ENCODE results near the gene CIB4.

Gene CIB4

GRCh38 chr2:26615336-26615859 lies 25.8 kb downstream of the CIB4 start:
- no peak overlapping the region for H2BK5ac ChIP-seq (ENCODE audit: low read length)
- no peaks in the 10 kb centered on the region for H3K27me3 ChIP-seq (ENCODE audit: insufficient read depth, low read length, poor library complexity)
- no peak overlapping the region for H3K56ac ChIP-seq (ENCODE audit: low read length)
- no peak overlapping the region for H2AK5ac ChIP-seq (ENCODE audit: low read length)
- no peak overlapping the region for H3K18ac ChIP-seq (ENCODE audit: low read length)
- no peak overlapping the region for H3K9ac ChIP-seq (ENCODE audit: low read length)
- H3K79me2 ChIP-seq (ENCODE audit: control insufficient read depth, insufficient read depth, low read length): no peaks in the 10 kb centered on the region
- no peak overlapping the region for H3K4ac ChIP-seq (ENCODE audit: low read depth, low read length)
- no peaks in the 10 kb centered on the region for H3K36me3 ChIP-seq (ENCODE audit: control insufficient read depth, insufficient read depth, low read length)
- H2BK120ac ChIP-seq (ENCODE audit: low read depth, low read length): no peak overlapping the region
- no peak overlapping the region for H3K23ac ChIP-seq (ENCODE audit: low read length)
- H3K4me1 ChIP-seq (ENCODE audit: control insufficient read depth, low read depth, low read length): peaks cover 8% of the 10 kb centered on the region
- WGBS (ENCODE audit: extremely low coverage, insufficient coverage, low lambda C conversion rate): no CpG with 5 or more reads among the region's 10 CpGs
- no peak overlapping the region for H2BK15ac ChIP-seq (replicated peaks; ENCODE audit: low read depth)
- no peaks in the 10 kb centered on the region for H3K79me1 ChIP-seq (ENCODE audit: low read length)
- H4K8ac ChIP-seq (ENCODE audit: low read depth, low read length): no peak overlapping the region
- DNase-seq: peak; percentile 60
- H3K4me2 ChIP-seq (ENCODE audit: low read length): no peak overlapping the region
- no peak overlapping the region for H4K5ac ChIP-seq (ENCODE audit: low read length)
- H3K27ac ChIP-seq (ENCODE audit: low read depth, low read length): no peak overlapping the region
- no peak overlapping the region for H3K4me3 ChIP-seq (ENCODE audit: low read length)

GRCh38 chr2:26614216-26615138 lies 26.7 kb downstream of the CIB4 start:
- Histone ChIP-seq H3K79me2 (ENCODE audit: control insufficient read depth, insufficient read depth, low read length) (no peaks in the 10 kb centered on the region), H4K8ac (ENCODE audit: low read depth, low read length) (no peak overlapping the region), H3K9ac (ENCODE audit: low read length) (no peak overlapping the region), H2BK5ac (ENCODE audit: low read length) (no peak overlapping the region), H3K27me3 (ENCODE audit: insufficient read depth, low read length, poor library complexity) (no peaks in the 10 kb centered on the region), H3K79me1 (ENCODE audit: low read length) (no peaks in the 10 kb centered on the region), H3K36me3 (ENCODE audit: control insufficient read depth, insufficient read depth, low read length) (no peaks in the 10 kb centered on the region), H3K27ac (ENCODE audit: low read depth, low read length) (no peak overlapping the region), H3K4ac (ENCODE audit: low read depth, low read length) (no peak overlapping the region), H3K23ac (ENCODE audit: low read length) (no peak overlapping the region), H2AK5ac (ENCODE audit: low read length) (no peak overlapping the region), H2BK15ac (replicated peaks; ENCODE audit: low read depth) (no peak overlapping the region), H3K4me3 (ENCODE audit: low read length) (no peak overlapping the region), H2BK120ac (ENCODE audit: low read depth, low read length) (no peak overlapping the region), H3K4me1 (ENCODE audit: control insufficient read depth, low read depth, low read length) (peaks cover 8% of the 10 kb centered on the region), H4K5ac (ENCODE audit: low read length) (no peak overlapping the region), H3K56ac (ENCODE audit: low read length) (peak overlapping the region; percentile 18), H3K18ac (ENCODE audit: low read length) (no peak overlapping the region), H3K4me2 (ENCODE audit: low read length) (no peak overlapping the region)
- no CpG with 5 or more reads among the region's 18 CpGs for WGBS (ENCODE audit: extremely low coverage, insufficient coverage, low lambda C conversion rate)
- DNase-seq: no peak

- no peak overlapping the region for H2BK120ac ChIP-seq (ENCODE audit: low read depth, low read length)
- no peaks in the 10 kb centered on the region for H3K79me1 ChIP-seq (ENCODE audit: low read length)
- no peak overlapping the region for H2BK15ac ChIP-seq (replicated peaks; ENCODE audit: low read depth)
- H3K36me3 ChIP-seq (ENCODE audit: control insufficient read depth, insufficient read depth, low read length): no peaks in the 10 kb centered on the region
- H3K4me2 ChIP-seq (ENCODE audit: low read length): no peak overlapping the region
- no peak overlapping the region for H4K5ac ChIP-seq (ENCODE audit: low read length)
- H3K9ac ChIP-seq (ENCODE audit: low read length): no peak overlapping the region
- no peak overlapping the region for H2AK5ac ChIP-seq (ENCODE audit: low read length)
- DNase-seq: peak; percentile 30
- H3K23ac ChIP-seq (ENCODE audit: low read length): no peak overlapping the region
- H2BK5ac ChIP-seq (ENCODE audit: low read length): no peak overlapping the region
- H3K18ac ChIP-seq (ENCODE audit: low read length): no peak overlapping the region
- no CpG with 5 or more reads among the region's 13 CpGs for WGBS (ENCODE audit: extremely low coverage, insufficient coverage, low lambda C conversion rate)
- H3K56ac ChIP-seq (ENCODE audit: low read length): no peak overlapping the region
- peaks cover 8% of the 10 kb centered on the region for H3K4me1 ChIP-seq (ENCODE audit: control insufficient read depth, low read depth, low read length)
- H3K27me3 ChIP-seq (ENCODE audit: insufficient read depth, low read length, poor library complexity): no peaks in the 10 kb centered on the region
- H3K4me3 ChIP-seq (ENCODE audit: low read length): no peak overlapping the region
- H3K79me2 ChIP-seq (ENCODE audit: control insufficient read depth, insufficient read depth, low read length): no peaks in the 10 kb centered on the region
- no peak overlapping the region for H3K27ac ChIP-seq (ENCODE audit: low read depth, low read length)
- H3K4ac ChIP-seq (ENCODE audit: low read depth, low read length): no peak overlapping the region
- no peak overlapping the region for H4K8ac ChIP-seq (ENCODE audit: low read depth, low read length)
Measured at GRCh38 chr2:26613241-26614215, 27.6 kb downstream of the CIB4 start.

DNA sequence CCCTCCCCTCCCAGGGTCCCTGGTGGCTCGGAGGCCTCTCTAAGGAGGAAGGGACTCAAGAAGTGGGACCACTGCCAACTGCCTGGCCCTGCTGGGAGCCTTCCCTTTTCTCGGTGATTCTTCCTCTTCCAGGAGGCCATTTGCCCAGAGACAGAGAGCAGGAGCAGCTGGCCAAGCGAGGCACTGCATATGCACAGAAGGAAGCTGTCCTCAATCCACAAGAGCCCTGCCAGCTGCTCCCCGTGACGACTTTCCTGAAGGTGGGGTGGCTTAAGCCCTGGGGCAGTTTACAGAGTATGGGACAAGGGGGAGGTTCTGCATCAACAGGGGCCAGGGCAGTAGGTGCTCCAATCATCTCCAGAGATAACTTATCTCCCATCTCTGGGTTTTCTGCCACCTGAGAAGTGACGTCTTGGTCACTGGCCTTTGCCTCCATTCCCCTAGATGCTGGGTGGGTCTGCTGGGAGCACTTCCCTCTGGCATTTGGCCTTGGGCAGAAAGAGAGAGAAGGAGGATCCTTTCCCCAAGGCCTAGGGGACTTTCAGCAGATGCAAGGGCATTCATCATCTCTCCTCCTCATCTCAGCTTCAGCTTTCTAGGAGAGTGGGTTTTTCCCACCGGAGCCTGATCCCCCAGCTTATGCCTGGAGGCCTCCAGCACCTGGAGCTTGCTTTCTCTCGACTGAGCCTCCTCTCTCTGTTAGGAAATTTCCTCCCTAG lies 28.5 kb downstream of the CIB4 start:
- H2BK5ac ChIP-seq (ENCODE audit: low read length): no peak overlapping the region
- no peak overlapping the region for H2AK5ac ChIP-seq (ENCODE audit: low read length)
- no peak overlapping the region for H3K4me3 ChIP-seq (ENCODE audit: low read length)
- H3K4ac ChIP-seq (ENCODE audit: low read depth, low read length): no peak overlapping the region
- H3K27me3 ChIP-seq (ENCODE audit: insufficient read depth, low read length, poor library complexity): no peaks in the 10 kb centered on the region
- no CpG with 5 or more reads among the region's 8 CpGs for WGBS (ENCODE audit: extremely low coverage, insufficient coverage, low lambda C conversion rate)
- H3K36me3 ChIP-seq (ENCODE audit: control insufficient read depth, insufficient read depth, low read length): no peaks in the 10 kb centered on the region
- peaks cover 8% of the 10 kb centered on the region for H3K4me1 ChIP-seq (ENCODE audit: control insufficient read depth, low read depth, low read length)
- no peak overlapping the region for H3K23ac ChIP-seq (ENCODE audit: low read length)
- DNase-seq: no peak
- H3K18ac ChIP-seq (ENCODE audit: low read length): no peak overlapping the region
- no peak overlapping the region for H2BK120ac ChIP-seq (ENCODE audit: low read depth, low read length)
- no peak overlapping the region for H4K8ac ChIP-seq (ENCODE audit: low read depth, low read length)
- no peak overlapping the region for H3K27ac ChIP-seq (ENCODE audit: low read depth, low read length)
- H4K5ac ChIP-seq (ENCODE audit: low read length): no peak overlapping the region
- H3K4me2 ChIP-seq (ENCODE audit: low read length): no peak overlapping the region
- H3K56ac ChIP-seq (ENCODE audit: low read length): no peak overlapping the region
- H3K79me2 ChIP-seq (ENCODE audit: control insufficient read depth, insufficient read depth, low read length): no peaks in the 10 kb centered on the region
- no peak overlapping the region for H3K9ac ChIP-seq (ENCODE audit: low read length)
- H3K79me1 ChIP-seq (ENCODE audit: low read length): no peaks in the 10 kb centered on the region
- H2BK15ac ChIP-seq (replicated peaks; ENCODE audit: low read depth): no peak overlapping the region

GRCh38 chr2:26612034-26612433 lies 29.1 kb downstream of the CIB4 start:
- Histone ChIP-seq H2BK5ac (ENCODE audit: low read length) (no peak overlapping the region), H3K36me3 (ENCODE audit: control insufficient read depth, insufficient read depth, low read length) (no peaks in the 10 kb centered on the region), H4K8ac (ENCODE audit: low read depth, low read length) (no peak overlapping the region), H3K79me1 (ENCODE audit: low read length) (no peaks in the 10 kb centered on the region), H3K4me3 (ENCODE audit: low read length) (no peak overlapping the region), H3K27me3 (ENCODE audit: insufficient read depth, low read length, poor library complexity) (no peaks in the 10 kb centered on the region), H4K5ac (ENCODE audit: low read length) (no peak overlapping the region), H3K4me1 (ENCODE audit: control insufficient read depth, low read depth, low read length) (peaks cover 8% of the 10 kb centered on the region), H3K23ac (ENCODE audit: low read length) (no peak overlapping the region), H3K56ac (ENCODE audit: low read length) (no peak overlapping the region), H3K79me2 (ENCODE audit: control insufficient read depth, insufficient read depth, low read length) (no peaks in the 10 kb centered on the region), H2BK15ac (replicated peaks; ENCODE audit: low read depth) (no peak overlapping the region), H3K4ac (ENCODE audit: low read depth, low read length) (no peak overlapping the region), H3K27ac (ENCODE audit: low read depth, low read length) (no peak overlapping the region), H2BK120ac (ENCODE audit: low read depth, low read length) (no peak overlapping the region), H3K9ac (ENCODE audit: low read length) (no peak overlapping the region), H3K18ac (ENCODE audit: low read length) (no peak overlapping the region), H3K4me2 (ENCODE audit: low read length) (no peak overlapping the region), H2AK5ac (ENCODE audit: low read length) (no peak overlapping the region)
- whole genome bisulfite sequencing (ENCODE audit: extremely low coverage, insufficient coverage, low lambda C conversion rate): no CpG with 5 or more reads among the region's 2 CpGs
- no peak for DNase-seq

All from mesendoderm (in vitro differentiated cells).